HG02981 (cell line): Measurements from ENCODE around the gene SAMD4A.

Experiments used
- ATAC-seq: cut with Tn5 transposase; IDR thresholded peaks from one replicate; pipeline ENCODE4 v1.9.1; 2021; ENCODE audit warnings: mild to moderate bottlenecking, moderate library complexity; ENCODE audit not compliant: unreplicated experiment

SAMD4A gene

DNA sequence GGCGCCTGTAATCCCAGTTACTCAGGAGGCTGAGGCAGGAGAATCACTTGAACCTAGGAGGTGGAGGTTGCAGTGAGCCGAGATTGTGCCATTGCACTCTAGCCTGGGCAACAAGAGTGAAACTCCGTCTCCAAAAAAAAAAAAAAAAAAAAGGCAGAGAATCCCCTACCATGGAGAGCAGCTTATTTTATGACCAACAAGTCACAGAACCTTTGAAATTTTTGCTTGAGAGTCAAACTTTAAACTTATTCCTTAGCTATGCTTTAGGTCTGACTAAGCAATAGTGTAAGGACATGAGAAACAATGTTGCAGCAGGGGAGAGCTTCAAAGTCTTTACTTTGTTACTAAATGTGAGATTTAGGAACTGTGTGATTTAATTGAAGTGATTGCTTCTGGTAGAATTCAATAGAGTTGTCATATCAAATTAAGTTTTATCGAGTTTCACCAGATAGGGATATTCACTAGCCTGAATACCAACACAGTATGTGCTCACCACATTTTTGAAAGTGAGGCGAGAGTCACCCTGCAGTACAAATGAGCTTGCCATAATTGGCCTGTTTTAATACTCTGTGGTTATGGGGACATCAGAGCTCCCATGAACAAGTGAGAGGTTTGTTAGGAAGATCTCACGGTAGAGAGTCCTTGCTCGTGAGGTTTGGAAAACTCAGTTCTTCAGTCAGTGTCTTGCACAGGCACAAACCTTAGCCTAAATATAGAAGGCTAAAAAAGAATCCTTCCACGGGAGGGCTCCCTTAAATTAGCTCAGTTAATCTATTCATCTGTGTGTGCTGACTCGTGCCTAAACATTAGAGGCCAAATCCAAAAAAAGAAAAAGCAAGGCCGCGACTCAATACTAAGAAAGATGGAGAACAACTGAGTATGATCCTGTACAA, 108.6 kb downstream of the SAMD4A start:
- no peak for ATAC-seq

DNA sequence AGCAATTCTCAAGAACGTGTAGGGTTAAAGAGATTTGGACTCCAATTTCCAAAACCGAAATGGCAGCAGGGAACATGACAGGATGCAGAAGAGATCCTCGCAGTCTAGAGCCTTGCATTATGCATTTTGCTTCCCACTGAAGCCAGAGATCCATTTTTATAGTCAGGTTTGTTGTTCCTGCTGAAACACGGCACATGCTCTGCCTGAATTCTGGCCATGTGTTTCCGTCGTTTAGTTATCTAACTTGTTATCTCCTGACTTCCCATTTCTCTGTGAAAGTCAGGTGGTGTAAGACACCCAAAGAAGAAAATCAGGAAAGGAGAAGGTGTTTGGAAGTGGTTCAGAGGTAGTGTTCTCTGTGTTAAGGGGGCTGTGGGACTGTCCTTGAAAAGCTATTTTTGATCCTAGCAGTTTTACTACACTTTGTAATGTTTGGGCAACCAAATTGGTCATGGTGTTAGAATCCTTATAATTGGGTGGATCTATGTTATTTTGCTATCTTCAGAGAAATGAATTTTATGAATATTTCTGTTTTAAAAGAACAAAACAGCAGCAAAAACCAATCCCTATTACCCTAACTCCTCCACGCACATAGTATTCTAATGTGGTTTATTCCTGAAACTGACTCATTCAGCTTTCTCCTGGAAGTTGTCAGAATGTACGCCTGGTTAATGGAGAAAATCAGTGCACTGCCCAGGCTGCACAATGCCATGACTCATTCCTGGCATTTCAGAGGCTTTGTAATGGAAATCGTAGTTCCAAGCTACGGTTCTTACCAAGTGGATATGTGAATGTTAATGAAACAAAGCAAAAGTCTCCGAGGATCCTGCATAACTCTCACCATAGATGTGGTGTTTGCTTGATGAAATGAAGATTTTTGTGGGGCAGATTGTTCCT, 110.1 kb downstream of the SAMD4A start:
- ATAC-seq = no peak

DNA sequence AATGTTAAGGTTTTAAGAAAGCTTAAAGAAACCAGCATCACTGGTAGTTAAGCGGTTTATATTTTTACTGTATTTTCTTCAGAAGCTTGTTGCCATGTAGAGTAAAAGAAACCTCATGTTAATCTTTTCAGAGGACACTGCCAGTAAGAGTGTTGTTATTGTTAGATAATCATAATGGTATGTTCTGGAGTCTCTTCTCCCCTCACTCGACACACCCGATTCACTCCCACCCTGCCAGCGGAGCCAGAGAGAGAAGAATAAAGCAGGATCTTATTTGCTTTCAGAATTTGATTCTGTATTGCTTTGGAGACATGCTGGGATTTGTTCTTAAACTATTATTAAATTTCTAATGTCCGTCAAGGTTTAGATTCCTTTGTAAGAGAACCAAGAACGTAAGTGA, 113.7 kb downstream of the SAMD4A start:
- no peak for ATAC-seq

DNA sequence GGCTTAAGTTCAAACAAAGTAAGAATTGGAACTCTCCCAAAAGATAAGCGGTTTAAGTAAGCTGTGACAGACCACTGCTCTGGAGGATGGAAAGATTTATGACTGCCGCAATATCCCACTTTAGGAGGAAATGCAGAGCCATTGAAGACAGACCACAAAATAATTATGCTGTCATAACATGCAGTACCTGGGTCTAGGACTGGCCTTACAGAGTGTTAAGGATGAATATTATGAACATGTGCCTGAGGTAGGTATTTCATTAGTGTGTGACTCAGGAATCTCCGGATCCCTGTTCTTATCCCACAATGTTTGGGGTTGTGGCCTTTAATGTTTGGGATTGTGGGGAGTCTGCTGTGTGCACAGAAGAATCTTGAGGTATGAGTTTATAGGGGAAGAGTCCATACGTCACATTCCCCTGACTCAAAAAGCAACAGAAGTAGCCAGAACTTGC, 114.9 kb downstream of the SAMD4A start:
- ATAC-seq = no peak

DNA sequence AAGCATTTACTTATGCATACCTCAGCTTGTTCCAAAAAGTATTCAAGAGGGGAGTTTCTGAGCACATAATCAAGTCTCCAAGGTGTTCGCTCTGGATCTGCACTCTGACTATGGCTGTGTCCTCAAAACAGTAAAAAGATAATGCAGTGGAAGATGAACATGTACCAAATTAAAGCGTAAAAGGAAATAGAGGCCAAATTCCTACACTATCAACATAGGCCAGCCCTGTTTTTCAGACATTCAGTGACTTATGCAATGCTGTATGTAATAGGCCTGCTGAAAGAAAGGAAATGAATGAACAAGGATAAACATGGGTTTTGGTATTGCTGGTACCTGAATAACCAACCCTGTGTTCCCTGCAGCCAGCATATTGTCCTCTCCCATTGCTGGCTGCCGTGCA, 115.7 kb downstream of the SAMD4A start:
- no peak for ATAC-seq

DNA sequence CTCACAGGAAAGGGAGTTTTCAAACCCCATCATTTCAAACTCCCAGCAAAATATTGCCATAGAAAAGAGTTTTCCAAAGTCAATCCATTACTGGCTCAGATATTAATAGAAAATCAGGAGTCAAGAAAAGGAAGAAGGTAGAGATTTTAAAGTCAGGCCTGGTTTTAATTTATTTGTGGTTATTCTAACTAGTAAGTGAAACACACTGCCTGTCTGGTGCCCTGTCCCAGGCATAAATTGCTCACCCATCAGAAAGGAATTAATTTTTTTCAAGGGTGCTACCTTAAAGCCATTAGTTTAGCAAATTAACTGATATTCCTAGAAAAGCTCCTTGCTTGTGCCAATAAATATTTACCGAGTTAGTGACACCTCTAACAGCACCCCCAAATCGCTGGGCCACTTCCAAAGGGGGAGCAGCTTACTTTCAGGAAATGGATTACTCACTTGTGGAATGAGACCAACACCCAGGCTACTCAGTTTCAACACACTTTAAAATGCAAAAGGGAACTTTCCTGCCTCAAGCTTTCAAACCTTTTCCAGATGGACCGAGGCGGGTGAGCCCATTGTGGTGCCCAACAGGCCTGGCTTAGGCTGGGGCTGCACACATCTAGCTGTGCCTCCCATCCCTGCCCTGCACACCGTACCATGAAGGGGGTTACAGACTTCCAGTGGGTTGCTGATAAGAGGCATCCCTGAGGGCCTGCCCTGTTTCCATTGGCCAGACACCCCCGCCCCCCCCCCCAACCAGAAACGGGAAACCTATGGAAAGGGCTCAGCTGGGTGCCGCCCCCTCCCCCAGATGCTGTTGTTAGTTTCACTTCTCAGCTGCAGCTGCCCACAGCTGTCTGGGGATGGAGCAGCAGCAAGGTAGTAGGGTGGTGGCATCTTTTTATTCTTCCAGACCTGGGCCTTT, 117.2 kb downstream of the SAMD4A start:
- ATAC-seq = no peak

DNA sequence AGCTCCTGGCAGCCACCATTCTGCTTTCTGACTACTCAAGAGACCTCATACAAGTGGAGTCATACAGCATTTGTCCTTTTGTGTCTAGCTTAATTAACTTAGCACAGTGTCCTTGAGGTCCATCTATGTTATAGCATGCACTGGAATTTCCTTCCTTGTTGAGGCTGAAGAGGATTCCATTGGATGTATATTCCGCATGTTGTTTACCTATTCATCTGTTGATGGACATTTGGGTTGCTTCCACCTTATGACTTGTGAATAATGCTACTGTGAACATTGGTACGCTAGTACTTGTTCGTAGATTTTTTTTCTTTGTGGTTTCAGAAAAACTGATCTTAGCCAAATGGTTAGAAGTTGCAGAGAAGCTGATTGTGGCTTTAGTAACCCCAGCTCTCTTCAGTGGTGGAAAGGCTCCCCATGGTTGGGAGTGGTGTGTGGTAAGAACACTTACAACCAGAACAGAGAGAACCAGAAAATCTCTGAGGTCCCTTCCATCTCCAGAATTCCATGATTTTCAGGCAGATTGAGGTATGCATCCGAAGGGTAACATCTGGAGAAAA, 118.4 kb downstream of the SAMD4A start:
- no peak for ATAC-seq

DNA sequence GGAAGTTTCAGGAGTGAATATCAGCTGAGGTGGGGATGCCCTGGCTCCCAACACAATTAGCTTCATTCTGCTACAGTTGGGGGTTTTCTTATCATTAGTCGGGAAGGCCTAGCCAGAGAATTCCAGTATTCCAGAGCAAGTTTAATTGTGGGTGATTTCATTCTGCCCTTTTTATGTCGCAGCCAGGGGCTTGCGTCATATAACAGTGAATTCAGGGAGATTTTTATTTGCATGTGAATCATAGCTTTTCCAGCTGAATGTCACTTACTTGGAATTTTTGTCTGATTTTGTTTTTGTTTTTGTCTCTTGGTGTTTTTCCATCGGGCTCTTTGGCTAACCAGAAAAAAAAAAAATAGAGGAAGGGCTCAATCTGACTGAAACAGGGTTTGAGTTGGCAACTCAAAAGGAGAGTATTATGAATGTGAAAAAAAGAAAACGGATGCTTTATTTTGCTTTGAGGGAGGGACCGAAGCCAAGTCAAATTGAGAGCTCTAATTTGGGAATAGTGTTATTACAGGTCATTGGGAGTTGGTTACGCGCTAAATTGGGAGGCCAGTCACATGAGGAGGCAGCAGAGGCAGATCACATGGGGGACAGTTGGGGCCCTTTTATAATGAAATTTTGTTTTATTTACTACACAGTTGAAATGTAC, 119.4 kb downstream of the SAMD4A start:
- no peak for ATAC-seq

DNA sequence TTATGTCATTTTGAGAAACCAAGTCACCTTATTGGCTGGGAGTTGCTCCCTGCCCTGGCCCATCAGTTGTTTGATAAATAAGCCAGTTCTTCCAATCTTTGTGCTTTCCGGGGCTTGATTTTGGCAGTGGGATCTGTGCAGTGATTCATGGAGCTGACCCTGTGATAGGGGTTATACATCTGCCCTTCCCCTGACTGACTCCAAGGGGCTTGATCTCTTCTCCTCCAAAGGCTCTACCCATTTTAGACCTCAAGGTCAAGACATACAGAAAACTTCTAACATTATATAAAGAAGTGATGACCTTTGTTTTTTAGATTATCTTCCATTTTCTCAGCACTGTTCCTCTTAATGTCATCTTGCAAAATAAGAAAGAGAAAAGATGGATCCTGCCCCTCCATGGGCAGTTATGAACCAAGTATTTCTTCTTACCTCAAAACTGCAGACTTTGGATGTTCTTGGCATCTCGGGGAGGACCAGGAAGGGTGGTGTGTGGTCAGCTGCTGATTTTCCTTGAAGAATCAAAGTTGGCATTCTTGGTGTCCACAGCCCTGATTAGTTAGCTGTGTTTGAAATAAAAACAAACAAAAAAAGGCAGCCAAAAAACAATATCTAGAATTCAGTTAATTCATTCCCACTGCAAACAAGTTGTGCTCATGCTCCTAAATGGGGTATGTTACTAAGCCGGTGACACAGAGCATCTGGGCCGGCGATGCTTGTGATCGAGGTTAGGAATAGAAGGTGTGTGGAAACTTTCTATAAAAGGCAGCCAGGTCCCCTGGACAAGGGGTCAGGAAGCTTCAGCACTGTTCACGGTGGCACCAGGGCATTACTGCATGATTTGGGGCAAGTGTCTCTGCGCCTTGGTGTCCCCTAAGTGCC, 120.2 kb downstream of the SAMD4A start:
- ATAC-seq = no peak

DNA sequence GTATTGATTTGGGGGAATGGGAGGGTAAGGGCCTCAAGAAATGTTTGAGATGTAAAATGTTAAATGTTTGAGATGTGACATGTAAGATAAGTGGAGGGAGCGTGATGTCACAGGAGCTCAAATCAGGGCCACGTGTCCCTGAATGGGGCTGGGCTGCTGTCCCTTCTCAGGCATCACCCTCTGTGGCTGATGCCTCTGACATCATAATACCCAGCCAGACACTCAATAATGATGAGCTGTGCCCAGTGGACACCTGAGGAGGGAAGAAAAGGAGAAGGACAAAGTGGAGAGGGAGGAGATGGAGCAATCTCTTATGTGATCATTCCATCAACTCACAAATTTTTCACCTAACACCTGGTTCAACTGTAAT, 120.8 kb downstream of the SAMD4A start:
- no peak for ATAC-seq

DNA sequence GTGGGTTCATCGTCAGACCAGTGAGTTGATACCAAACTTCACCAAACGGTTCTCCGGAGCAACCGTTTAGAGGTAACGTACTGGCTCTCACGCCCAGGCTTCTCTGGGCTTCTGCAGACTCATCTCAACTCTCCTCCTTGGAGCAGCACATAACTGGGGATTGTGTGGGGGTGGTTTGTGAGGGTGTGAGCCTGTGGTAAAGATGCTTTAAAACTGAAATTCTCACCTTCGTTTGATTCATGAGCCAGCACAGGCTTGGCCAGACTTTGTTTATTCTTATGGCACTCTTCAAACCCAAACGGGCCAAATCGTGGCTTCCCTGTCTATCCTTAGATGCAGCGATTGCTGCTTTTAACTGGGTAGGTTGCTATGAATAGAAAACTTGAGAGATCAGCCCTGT, 121.3 kb downstream of the SAMD4A start:
- no peak for ATAC-seq

DNA sequence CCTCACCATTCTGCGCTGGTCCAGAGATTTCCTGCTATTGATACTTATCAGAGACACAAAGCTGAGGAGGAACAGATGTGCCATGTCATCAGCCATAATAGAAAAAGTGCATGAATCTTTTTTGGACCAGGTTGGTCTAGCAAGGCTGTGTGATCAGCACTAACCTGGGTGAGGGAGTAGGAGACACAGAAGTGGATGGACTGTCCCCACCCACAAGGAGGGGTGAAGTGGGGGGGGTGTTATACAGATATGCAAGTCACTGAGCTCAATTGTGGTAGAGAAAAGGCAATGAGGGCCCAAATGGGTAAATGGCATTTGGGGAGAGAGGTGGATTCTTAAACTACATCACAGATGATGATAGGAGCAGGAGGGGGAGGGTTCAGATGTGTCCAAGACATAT, 123.0 kb downstream of the SAMD4A start:
- no peak for ATAC-seq

DNA sequence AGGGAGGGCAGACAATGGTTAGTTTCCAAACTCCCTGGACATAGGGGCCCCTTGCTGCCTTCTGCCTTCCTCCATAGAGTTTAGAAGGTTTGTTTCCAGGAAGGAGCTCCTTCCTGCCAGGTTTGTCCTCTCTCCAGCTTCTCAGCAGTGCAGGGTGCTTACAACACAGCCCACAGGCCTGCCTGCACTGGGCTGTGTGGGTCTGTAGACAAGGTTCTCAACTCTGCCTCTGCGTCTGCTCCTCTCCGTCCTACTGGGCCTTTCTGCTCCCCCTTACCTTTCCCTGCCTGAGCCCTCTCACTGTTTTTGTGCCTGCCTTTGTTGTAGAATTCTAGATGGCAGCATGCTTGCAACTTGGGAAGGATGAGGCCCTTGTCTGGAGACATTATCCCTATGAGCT, 124.0 kb downstream of the SAMD4A start:
- ATAC-seq = no peak

DNA sequence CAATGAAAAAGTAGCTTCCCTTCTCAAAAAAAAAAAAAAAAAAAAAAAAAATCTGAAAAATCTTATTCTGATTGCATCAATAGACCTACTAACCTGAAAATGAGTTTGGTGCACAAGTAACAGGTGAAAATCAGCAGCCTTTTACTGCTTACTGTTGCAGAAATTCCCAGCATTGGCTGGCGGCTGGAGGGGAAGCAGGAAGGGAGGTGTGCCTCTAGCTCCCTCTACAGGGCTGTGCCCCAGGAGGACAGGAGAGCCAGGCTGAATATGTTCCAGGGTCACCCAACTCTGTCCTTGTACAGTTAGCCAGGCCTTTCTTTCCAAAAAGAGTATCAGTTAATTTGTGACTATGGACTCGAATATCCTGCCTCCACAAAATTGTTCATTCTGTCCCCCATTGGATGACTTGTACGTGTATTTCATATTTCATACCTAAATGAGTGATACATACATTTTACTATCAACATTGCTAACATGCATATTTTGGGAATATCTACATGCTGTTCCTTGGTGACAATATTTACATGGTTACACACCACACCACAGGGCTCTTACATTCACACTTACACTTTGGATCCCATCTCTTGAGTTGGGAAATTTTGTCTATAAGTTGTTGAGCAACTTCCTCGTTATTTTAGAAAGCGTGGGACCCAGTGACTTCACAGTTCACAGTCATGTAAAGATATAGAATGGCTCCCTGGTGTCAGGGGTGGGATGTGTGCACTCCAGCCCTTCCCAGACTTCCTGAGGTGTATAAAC, 124.8 kb downstream of the SAMD4A start:
- no peak for ATAC-seq

DNA sequence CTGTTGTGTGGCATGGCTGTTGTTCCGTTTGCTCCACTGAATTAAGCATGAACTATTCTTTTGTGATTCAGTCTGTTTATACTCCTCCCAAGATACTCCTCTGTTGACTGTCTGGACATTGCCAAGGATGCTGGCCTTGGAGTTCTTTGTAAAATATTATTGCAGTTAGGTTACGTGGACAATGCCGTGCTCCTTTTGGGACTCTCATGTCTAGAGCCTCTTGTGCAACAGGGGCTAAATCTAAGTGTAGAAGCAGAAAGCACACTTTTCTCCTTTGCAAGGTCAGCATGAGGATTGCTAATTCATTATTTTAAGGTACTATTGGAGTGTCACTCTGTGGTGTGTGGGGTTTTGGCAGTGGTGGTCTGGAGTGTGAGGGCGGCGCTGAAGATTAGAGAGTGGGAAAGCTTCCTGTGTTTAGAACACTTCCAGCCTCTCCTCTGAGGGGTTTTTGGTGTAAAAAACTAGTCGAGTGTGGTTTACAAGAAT, 125.4 kb downstream of the SAMD4A start:
- no peak for ATAC-seq

DNA sequence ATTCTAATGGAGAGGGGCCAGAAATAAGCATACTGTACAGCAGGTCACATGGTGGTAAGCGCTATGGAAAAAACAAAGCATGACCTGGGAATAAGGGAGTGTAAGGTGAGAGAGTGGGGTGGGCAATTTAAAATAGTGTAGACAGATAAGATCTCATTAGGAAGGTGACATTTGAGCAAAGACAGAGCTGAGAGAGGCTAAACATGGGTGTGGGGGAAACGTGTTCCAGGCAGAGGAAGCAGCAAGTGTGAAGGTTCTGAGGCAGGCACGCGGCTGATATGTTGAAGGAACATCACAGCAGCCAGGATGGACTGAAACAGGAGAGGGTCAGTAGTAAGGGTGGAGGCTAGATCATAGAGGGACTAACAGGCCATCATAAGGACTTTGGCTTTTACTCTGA, 126.8 kb downstream of the SAMD4A start:
- no peak for ATAC-seq

DNA sequence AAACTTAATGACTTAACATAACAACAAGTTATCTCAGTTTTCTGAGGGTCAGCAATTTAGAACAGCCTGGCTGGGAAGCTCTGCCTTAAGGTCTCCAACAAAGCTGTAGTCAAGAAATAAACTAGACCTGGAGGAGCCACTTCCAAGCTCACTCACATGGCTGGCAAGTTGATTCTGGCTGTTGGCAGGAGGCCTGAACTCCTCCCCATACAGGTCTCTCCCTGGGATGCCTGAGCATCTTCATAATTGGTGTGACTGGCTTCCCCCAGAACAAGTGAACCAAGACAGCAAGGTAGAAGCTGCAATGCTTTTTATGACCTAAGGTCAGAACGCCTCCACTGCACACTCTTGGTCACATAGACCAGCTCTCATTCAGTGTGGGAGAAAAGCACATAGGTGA, 128.3 kb downstream of the SAMD4A start:
- no peak for ATAC-seq

DNA sequence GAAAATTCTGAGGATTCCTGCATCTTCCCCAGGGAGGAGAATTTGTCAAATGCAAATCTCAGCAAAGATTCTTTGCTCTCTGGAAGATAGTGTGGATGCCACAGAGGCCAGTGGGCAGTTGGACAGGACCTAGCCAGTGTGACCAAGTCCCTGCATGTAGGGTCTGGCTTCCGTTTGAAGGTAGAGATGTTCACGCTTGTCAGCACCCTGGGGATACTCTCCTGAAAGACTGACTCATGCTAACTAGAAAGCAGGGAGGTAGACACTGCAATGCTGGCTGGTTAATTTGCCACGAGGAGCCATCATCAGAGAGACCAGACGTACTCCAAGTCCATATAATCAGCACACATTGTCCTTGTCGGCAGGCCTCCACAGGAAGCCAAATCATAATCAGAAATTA, 130.1 kb downstream of the SAMD4A start:
- ATAC-seq = no peak
